NCI-H510A (cell line): ENCODE results near the gene ERGIC1.

ENCODE experiments used
- DNase-seq: peaks from one replicate; lab custom pipeline; 2025; lab: John Stamatoyannopoulos, UW

The ERGIC1 gene

DNA sequence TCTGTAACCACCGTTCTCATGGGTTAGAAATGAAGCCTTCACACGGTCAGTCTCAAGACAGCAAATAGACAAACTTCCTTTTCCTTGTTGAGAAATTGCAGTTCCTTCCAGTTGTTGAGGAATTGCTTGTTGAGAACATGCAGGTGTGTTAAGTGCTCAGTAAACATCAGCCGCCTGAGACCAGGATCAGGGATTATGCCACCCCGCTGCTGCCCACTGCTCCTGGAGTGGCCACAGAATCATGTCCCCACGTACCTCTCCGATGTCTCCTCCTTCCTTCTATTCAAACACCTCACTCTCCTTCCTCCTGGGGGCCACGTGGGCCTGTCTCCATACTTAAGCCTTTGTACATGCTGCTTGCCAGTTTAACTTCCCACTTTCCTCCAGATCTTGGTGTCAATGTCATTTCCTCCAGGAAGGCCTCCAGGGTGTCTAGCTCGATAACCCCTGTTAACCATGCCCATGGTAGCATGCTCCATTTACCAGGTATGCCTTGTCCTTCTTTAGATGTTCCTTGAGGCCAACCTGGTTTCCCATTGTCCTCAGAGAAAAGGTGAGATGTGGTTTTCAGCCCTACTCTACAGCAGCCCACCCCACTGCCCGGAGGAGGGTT, 91.4 kb downstream of the ERGIC1 start:
- DNase-seq = no peak

DNA sequence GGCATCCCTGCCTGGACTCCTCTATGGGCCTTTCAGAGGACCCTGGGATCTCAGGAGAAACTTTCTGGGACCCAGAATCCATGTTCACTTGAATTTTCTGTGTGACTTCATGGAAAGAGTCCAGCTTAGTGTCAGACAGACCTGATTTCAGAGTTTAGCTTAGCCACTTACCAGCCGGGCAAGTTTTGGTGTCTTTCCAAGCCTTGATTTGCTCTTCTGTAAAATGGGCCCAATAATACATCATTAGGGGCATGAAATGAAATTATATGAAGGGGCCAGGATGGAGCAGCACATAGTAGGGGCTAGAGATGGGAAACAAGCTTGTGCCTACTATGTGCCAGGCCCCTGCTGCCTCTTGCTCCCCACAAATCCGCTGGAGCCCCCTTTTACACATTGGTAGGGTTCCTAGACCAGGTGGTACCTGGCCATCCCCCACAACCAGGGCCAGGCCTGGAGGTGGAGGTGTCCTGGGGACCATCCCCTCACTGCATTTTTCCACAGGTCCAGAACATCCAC, 92.0 kb downstream of the ERGIC1 start:
- DNase-seq = no peak

DNA sequence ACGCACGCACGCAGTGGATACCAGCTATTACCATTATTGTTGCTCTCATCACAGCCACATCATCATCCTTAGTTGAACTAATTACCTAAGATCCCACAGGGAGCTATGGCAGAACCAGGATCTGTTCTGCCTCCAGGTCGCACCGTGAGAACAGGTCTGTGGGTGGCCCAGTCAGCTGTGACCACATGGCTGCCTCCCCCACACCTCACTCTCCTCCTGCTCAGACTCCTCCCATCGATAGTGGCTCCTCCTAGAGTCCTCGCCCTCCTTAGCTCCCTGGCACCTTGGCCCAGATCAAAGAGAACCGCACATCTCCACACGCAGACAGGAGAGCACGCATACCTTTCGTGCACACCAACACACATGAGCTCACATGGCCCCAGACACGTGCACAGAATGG, 92.7 kb downstream of the ERGIC1 start:
- no peak for DNase-seq

DNA sequence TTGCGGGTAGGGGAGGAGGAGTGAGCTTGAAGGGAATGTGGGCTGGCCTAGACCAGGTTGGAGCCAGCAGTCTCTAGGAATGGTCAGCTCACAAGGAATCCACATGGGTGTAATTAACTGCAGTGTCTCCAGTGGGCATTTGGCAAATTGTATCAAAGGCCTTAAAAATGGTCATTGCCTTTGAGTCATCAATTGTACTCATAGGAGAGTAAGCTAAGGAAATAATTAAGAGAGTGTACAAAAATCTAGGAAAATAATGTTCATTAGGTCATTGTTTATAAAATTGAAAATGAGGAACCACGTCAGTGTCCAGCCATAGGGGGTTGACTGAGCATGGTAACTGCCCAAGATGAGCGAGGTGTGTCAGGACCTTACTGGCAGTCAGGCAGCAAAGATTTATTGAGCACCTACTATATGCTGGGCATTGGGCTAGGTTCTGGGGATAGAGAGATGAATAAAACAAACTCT, 95.4 kb downstream of the ERGIC1 start:
- DNase-seq = no peak

DNA sequence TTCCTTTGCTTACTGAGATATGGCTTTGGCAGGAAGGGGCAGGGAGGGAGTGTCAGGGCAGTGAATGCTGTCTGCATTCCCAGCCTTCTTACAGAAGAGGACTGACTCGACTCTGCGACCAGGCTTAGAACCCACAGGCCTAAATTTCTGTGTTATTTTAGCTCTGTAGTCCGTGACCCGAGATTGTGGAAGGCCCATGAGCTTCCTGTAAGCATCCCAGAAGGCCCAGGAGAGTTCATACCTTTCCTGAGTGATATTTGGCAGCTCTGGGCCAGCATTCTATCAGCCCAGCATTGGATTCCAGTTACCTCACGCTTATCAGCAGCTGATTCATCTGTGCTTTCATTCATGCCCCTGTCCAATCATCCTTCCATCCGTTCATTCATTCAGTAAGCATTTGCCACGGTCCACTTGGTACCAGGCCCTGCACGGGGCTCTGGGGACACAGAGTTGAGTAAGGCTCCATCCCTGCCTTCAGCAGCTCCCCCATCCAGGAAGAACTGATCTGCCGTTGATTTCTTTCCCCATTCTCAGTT, 97.0 kb downstream of the ERGIC1 start:
- DNase-seq = no peak

DNA sequence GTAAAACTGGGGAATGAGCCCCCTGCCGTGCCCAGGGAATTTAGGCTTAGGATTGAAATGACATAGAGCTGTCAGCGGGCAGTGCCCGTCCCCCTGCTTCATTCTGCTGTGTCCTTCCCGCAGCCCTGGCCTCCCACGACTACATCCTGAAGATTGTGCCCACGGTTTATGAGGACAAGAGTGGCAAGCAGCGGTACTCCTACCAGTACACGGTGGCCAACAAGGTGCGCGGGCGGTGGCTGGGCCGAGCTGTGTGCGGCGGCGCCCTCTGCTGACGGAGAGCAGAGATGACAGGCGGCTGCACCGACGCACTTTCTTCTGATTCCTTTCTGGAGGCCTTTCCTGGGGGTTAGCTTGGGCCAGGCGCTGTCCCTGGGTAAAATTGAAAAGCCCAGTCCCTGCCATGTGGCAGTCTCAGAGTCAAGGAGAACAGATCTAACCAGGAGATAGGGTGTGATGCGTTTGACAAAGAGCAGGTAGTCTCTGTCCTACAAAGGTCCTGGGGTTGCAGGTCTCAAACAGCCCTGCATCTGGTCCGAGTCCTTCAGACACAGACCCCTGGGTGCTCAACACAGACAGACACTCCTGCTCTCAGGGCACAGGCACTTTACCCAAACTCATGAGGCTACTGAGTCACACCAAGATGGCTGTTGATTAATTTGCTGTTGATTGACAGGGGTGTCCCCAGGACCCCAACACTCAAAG, 98.4 kb downstream of the ERGIC1 start:
- DNase-seq = no peak

DNA sequence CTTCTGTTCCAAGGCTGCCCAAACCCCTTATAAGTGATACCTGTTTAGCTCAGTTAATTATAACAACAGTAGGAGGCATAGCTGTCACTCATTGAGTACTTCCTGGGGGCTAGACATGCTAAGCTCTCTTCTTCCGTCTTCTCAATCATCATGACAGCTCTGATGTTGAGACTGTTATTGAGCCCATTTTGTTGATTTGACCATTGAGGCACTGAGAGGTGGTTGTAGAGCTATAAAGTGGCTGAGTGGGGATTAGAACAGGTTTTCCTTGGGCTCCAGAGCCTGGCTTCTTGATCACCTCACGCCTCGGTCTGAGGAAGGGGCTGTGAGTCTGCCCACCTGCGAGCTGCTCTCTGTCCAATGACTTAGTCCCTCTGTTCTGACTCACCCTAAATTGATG, 99.2 kb downstream of the ERGIC1 start:
- no peak for DNase-seq

DNA sequence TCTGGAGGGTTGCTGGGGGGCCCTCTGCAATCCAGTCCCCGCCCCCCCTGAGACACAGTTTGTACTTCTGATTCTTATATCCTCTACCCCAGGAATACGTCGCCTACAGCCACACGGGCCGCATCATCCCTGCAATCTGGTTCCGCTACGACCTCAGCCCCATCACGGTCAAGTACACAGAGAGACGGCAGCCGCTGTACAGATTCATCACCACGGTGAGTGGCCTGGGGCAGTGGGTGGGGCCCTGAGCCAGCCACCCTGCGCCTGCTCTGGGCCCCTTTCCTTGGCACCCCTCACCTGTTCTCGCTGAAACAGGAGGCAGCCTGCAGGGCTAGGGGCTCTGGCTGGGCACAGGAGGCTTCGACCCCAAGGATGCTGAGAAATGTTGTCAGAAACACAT, 101.0 kb downstream of the ERGIC1 start:
- DNase-seq = no peak

DNA sequence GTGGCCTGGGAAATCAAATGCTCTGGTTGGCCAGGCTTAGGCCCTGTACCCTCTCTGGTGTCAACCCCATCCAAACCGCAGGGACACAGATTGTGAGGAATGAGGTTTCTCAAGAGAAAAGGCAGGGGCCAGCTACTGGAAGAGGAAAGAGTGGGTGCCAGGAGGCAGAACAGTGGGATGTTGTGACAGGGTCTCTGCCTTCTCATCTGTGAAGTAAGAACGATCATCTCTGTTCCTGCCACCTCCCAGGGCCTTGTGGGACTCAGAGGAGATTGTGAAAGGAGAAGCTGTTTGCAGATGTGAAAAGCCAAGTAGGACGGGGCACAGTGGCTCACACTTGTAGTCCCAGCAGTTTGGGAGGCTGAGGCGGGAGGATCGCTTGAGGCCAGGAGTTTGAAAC, 102.3 kb downstream of the ERGIC1 start:
- no peak for DNase-seq

DNA sequence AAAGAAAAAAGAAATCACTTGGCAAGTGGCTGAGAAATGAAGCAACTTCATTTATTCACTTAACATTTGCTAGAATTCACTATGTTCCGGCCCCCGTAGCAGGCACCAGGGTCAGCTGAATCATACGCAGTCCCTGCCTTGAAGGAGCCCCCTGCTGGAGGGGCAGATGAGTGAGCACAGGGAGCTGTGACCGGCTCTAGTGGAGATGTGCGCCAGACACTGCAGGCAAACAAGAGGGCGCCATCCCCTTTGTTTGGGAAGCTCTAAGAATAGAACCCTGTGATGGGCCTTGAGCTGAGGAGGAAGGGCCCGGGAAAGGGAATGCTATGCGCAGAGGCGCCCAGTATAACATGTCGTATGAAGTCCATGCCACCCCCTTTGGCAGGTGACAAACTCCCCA, 105.0 kb downstream of the ERGIC1 start:
- no peak for DNase-seq

DNA sequence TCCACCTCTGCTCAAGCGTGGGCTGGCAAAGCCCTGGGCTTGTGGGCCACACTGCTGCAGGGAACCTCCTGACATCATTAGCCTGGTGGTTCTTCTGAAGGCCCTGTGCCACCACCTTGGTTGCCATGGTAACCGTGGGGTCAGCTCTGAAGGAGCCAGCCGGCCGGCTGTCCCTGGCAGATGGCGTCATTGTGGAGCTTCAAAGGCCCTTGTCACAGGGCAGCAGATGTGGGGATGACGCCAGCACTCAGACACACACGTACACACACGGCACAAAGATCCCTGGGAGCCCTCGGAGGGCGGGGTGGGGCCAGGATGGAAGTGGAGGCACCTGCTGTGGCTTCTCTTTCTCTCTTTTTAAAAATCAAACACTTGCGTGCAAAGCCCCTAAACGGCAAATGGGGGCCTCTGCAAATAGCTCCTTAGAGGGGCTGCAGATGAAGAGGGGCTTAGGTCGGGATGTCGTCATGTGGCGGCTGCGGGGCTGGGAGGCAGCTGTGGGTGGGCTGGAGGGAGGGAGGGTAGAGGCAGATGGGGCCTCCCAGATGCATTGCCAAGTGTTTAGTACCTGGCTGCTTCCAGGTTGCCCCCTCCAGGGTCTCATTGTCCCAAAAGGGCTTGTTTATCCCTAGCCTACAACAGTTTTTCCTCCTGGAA, 105.7 kb downstream of the ERGIC1 start:
- DNase-seq = peak; percentile 37

DNA sequence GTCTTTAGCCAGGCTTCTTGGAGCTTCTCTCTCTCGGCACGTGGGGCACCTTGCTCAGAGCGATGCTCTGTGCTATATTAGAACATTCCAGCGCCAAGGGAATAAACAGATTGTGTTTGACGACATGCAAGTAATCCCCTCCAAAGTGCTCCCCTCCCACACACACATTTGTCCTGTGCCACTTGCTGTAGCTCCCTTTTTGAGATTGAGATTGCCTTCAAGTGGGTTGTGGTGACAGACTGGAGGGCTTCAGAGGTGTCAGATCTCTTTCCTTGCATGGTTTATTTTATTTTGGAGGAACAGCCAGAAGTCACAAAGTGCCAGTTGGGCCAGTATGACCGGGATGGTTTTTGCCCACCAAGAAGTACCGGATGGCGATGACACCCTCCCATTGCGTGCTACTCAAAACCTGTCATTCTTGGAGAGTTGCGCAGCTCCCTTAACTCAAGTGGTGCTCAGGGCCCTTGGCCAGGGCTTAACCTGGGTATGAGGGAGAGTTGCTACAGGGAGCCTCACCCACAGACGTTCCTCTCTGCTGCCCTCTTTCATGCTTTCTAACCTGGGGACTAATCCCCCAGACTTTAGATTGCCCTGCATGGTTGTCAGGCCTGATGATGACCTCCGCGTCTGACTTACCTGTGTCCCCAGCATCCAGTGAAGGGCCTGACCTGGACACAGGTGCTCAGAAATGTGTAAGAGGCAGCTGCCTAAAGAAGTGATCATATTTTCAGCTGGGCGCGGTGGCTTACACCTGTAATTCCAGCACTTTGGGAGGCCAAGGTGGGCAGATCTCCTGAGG, 106.4 kb downstream of the ERGIC1 start:
- no peak for DNase-seq

DNA sequence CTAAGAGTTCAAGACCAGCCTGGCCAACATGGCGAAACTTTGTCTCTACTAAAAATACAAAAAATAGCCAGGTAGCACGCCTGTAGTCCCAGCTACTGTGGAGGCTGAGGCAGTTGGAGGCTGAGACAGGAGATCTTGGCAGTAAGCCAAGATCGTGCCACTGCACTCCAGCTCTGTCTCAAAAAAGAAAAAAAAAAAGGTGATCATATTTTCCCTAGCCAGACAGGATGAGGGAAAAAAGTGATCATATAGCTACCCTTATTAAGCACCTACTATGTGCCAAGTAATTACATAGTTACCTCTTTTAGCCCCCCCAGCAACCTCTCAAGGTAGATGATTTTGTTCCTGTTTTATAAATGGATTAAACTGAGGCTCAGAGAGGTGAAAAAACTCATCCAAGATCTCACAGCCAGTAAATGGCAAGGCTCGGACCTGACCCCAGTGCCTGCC, 107.0 kb downstream of the ERGIC1 start:
- no peak for DNase-seq

DNA sequence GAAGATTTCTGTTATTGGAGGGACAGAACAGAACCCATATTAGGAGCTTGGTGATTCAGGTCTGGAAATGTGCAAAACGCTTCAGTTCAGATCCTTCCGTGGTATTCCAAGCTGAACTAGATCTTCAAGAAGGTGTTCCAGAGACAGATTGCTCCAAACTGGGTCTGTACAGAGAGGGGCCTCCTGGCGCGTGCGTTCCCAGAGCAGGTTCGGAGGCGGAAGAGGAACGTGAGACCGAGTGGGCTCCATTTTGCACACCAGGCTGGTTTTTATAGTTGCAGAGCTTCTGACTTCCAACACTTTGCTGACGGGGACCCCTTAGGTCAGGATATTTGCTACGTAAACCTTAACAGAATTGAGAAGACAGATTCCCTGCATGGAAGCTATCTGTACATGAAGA, 108.5 kb downstream of the ERGIC1 start:
- DNase-seq = no peak

DNA sequence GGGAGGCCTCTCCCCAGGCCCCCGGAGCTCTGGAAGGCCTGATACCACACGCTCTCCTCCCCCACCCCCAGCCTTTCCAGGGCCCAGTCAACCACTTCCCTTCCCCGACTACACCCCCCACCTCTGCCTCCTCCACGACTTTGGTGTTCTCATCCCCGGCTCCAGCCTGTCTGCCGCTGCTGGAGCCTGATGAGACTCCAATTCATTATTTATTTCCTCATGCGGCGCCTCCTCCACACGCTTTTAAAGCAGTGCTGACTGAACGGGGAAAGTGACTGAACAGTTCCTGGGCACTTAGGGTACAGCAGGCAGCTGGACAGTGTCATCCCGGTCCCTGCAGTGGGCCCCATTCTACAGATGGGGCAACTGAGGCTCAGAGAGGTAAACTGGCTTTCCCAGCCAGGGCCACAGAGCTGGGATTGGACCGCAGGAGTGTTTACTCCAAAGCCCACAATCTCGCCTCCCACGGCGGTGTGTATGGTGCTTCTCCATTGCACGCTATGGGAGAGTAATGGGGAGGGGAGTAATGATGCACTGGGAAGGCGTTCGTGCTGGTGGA, 109.3 kb downstream of the ERGIC1 start:
- no peak for DNase-seq

DNA sequence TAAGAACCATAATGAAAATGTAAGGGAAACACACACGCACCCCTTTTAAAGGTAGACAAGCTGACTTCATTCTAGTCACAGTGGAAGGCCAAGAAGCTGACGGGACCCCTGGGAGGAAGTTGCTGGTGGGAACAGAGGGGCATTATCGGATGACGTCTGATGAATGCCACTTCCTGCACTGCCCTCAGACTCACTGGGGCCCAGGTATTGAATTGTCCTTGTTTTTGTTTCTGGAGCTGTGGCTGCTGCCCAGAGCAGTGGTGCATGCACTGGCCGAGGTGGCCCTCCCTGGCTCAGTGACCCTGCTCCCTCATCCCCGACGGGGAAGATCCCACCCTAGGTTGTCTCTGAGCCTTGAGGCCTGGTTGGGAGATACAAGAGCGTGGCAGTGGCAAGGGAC, 109.9 kb downstream of the ERGIC1 start:
- DNase-seq = no peak

DNA sequence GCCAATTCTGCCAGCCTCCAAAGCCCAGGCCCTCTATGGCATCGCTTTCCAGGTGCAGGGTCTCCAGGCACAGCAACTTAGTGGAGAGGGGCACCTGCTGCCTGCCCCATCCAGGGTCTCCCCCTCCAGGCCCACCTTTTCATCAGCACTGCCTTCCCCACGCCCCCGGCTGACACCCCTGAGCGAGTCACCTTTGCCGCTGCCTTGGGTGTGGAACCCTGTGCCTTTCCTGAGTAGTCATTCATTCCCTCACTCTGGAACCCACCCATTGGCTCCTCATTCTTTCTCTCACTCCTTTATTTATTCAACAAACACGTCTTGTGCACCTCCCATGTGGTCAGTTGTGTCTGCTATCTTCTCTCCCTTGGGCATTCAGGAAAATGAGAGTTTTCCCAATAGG, 110.7 kb downstream of the ERGIC1 start:
- no peak for DNase-seq

DNA sequence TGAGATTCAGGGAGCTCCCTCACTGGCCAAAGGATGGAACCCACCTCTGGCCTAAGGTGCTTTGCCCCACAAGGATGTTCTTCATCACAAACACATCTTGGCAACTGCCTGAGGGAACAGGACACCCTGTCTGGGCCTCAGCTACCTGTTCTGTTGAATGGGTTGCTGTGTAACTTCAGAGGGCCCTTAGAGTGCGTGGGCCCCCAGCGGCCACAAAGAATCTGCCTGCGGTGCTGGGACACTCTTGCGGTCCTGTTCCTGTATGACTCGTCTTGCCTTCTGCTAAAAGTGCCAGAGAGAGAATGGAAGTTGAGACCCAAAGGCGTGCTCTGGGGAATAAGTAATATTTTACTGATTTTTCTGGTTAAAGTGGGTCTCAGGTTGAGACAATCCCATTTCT, 111.1 kb downstream of the ERGIC1 start:
- no peak for DNase-seq

DNA sequence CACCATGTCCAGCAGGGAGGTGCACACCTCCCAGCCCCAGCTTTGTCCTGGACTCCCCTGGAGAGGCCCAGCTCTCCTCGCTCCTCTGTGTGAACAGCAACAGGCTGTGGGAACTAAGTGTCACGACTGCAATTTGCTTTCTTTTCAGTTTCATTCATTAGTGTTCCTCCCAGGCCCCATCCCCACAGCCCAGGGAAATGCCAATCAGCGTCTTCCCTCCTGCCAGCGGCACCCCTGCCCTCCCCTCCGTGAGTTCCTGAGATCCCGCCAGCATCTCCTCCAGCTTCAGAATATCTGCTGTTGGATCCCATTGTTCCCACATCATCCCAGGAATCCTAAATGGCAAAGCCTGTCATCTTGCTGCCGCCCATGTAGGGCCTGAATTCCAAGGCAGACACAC, 112.1 kb downstream of the ERGIC1 start:
- no peak for DNase-seq

DNA sequence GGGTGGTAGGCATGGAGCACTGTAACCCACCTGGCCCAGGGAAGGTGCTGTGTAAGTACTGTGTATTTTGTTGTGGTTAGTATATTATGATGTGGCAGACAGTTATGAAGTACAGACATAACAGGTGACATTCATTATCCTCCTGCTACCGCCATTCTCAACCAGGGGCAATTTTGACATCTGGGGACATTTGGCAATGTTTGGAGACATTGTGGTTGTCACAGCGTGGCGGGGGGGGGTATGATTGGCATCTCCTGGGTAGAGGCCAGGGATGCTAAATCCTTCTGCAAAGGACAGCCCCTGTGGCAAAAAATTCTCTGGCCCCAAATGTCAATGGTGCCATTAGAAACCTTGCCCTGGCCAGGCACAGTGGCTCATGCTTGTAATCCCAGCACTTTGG, 115.4 kb downstream of the ERGIC1 start:
- no peak for DNase-seq

DNA sequence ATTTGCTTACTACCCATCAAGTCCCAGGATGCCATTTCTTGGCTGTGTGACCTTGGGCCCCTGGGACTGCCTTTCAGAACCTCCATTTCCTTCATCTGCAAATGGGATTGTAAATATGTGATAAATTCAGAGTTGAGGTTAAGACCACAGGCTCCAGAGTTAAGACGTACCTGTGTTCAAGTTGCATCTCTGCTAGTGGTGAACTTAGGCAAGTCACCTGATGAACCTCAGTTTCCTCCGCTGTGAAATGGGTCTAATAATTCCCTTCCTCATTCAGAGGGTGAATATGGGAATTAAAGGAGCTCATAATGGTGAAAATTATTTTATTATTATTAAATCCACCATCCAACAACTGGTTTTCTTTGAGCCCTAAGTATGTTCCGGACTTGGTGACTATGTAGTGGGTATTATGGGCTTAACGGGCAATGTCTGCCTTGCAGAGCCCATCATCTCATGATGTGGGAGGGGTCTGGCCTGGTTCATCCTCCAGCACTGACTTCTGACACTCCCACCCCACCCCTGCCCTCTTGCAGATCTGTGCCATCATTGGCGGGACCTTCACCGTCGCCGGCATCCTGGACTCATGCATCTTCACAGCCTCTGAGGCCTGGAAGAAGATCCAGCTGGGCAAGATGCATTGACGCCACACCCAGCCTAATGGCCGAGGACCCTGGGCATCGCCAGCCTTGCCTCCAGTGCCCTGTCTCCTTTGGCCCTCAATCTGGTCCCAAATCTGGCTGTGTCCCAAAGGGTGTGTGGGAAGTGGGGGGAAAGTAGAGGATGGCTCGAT, 116.3 kb downstream of the ERGIC1 start:
- DNase-seq = no peak
